Gastrocnemius medialis (tissue), 4 donors: ENCODE measurements around the gene PDGFRB. TPM values are rescaled to one million over a fixed set of nuclear protein-coding genes. Genes with fewer than 3 reads are reported as not detected.

Experiments used
- ATAC-seq, 2 donors: fragments of 150-250 bp; one replicate each; pipeline ENCODE4 v1.9.1; 2016
- DNase-seq, 2 donors: peaks; one replicate each; pipeline ENCODE4 v3.0.0-alpha.2; 2019
- H3K27ac ChIP-seq, 4 donors: fragments of 200-600 bp; sonication (generic); 1 replicate in 1 of 4; 2 replicates in 3 of 4; pipeline ENCODE4 v1.5.1; 2016 to 2018; ENCODE audit warnings: mild to moderate bottlenecking in 2 of 4, moderate library complexity in 1 of 4
- H3K27me3 ChIP-seq, 3 donors: fragments of 200-600 bp; sonication (generic) in 2 of 3; 1 replicate in 1 of 3; 2 replicates in 2 of 3; pipeline versions ENCODE4 v1.5.1 to v1.6.0; 2016 to 2019; ENCODE audit warnings: mild to moderate bottlenecking in 1 of 3, moderate library complexity in 1 of 3
- H3K36me3 ChIP-seq, 2 donors: fragments of 200-600 bp; sonication (generic) in 1 of 2; one replicate each; pipeline ENCODE4 v1.5.1; 2017 to 2018
- H3K4me1 ChIP-seq, 2 donors: fragments of 200-600 bp; sonication (generic) in 1 of 2; one replicate each; pipeline ENCODE4 v1.5.1; 2016 to 2017; ENCODE audit warnings: mild to moderate bottlenecking in 2 of 2
- H3K4me3 ChIP-seq, 4 donors: fragments of 200-600 bp; sonication (generic) in 3 of 4; 1 replicate in 1 of 4; 2 replicates in 3 of 4; pipeline ENCODE4 v1.5.1; 2016 to 2019; ENCODE audit warnings: mild to moderate bottlenecking in 2 of 4
- H3K9me3 ChIP-seq, 3 donors: fragments of 200-600 bp; sonication (generic) in 2 of 3; 1 replicate in 1 of 3; 2 replicates in 2 of 3; pipeline ENCODE4 v1.5.1; 2016 to 2019
- POLR2A ChIP-seq, 2 donors: fragments of 450-650 bp; IDR thresholded peaks; one replicate each; pipeline ENCODE4 v1.6.1; 2017; ENCODE audit warnings: antibody characterized with exemption in 2 of 2, mild to moderate bottlenecking in 2 of 2, moderate library complexity in 2 of 2
- in situ Hi-C, 4 donors: fragments of 200-750 bp; cut with MboI; loops; one replicate each; pipeline versions ENCODE4 v1.15.0 to v1.8.0; 2017; ENCODE audit warnings: low sequenced_read_pairs in 4 of 4
- intact Hi-C: fragments of 100-400 bp; cut with DNase I; formaldehyde crosslinking; loops from one replicate; pipeline ENCODE4 v1.15.1; 2023; ENCODE audit warnings: low total_unique reads
- total RNA-seq, 4 donors: library from RNA; depleted of rRNA; stranded (reverse); fragments of >200 nt; gene quantifications; one replicate each; pipeline versions ENCODE4 v1.1.0 to v1.2.3, GENCODE V29; 2016
- TF ChIP-seq, protein P1 (sequence below), 5 experiments: fragments of 450-650 bp in 3 of 5; fragments of 200-600 bp in 2 of 5; sonication (generic) in 2 of 5; IDR thresholded peaks in 4 of 5; conservative IDR thresholded peaks in 1 of 5; 1 replicate in 4 of 5; 2 replicates in 1 of 5; pipeline ENCODE4 v1.5.1; 2016 to 2019; ENCODE audit warnings: antibody characterized with exemption in 5 of 5, mild to moderate bottlenecking in 3 of 5, moderate library complexity in 3 of 5

PDGFRB gene
- total RNA-seq, 4 donors from 2014 or later = 27.9 to 58.4 (median 52.5) TPM

DNA sequence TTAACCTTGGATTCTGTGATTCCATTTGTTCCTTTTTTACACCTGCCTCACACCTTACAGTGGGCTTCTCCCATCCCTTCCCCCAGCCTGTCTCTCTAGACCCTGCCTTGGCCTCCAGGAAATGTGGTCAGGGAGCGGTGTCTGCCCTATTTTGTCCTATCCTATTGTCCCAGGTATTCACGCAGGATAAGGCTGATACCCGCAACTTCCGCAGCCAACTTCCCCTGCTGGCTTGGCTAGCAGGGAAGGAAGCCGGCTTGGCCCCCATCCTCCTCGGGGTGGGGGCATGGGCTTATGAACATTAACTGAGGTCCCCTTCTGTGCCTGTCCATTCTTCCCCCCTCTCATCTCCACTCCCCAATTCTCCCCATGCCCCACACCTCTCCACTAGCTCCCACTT, 72.8 kb downstream of the PDGFRB start:
- Histone ChIP-seq H3K9me3 (no peaks in the 10 kb centered on the region), H3K27ac (no peak overlapping the region), H3K27me3 (peaks cover 0 to 4% (median 0%) of the 10 kb centered on the region in 3 donors), H3K4me3 (no peak overlapping the region), H3K4me1 (no peaks in the 10 kb centered on the region), H3K36me3 (no peaks in the 10 kb centered on the region)
- in situ Hi-C loops (no loop called here), intact Hi-C loops (no loop called here)
- ATAC-seq (no peak), DNase-seq (no peak)
- TF ChIP-seq POLR2A (IDR thresholded peaks at IDR 0.05) = no peak
- TF ChIP-seq, protein P1, sequence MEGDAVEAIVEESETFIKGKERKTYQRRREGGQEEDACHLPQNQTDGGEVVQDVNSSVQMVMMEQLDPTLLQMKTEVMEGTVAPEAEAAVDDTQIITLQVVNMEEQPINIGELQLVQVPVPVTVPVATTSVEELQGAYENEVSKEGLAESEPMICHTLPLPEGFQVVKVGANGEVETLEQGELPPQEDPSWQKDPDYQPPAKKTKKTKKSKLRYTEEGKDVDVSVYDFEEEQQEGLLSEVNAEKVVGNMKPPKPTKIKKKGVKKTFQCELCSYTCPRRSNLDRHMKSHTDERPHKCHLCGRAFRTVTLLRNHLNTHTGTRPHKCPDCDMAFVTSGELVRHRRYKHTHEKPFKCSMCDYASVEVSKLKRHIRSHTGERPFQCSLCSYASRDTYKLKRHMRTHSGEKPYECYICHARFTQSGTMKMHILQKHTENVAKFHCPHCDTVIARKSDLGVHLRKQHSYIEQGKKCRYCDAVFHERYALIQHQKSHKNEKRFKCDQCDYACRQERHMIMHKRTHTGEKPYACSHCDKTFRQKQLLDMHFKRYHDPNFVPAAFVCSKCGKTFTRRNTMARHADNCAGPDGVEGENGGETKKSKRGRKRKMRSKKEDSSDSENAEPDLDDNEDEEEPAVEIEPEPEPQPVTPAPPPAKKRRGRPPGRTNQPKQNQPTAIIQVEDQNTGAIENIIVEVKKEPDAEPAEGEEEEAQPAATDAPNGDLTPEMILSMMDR (IDR thresholded peaks at IDR 0.05 in 4 of 5, conservative IDR thresholded peaks at IDR 0.05 in 1 of 5) = no peak

DNA sequence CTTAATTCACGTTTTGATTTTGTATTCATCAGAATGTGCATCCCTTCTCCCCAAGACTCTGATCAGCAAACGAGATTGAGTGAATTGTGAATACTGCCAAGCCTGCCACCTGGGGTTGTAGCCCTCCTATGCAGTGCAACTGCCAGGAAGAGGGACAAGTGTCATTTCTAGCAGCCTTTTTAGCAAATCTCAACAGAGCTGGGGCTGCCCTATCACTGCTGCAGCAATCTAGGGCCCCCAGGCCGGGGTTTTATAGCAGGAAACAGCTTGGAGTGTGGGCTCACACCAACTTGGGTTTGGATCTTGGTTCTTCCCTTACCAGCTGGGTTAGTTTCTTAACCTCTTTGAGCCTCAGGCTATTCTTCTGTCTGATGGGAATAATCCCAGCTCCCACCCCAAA, 73.3 kb downstream of the PDGFRB start:
- H3K27me3 ChIP-seq = peaks cover 0 to 3% (median 0%) of the 10 kb centered on the region in 3 donors
- H3K4me3 ChIP-seq = no peak overlapping the region
- TF ChIP-seq, protein P1 (IDR thresholded peaks at IDR 0.05 in 4 of 5, conservative IDR thresholded peaks at IDR 0.05 in 1 of 5) = no peak
- TF ChIP-seq POLR2A (IDR thresholded peaks at IDR 0.05) = no peak
- H3K27ac ChIP-seq = no peak overlapping the region
- H3K4me1 ChIP-seq = no peaks in the 10 kb centered on the region
- H3K36me3 ChIP-seq = no peaks in the 10 kb centered on the region
- ATAC-seq = no peak
- in situ Hi-C loops = no loop called here
- no peaks in the 10 kb centered on the region for H3K9me3 ChIP-seq
- DNase-seq = no peak
- intact Hi-C loops = no loop called here

DNA sequence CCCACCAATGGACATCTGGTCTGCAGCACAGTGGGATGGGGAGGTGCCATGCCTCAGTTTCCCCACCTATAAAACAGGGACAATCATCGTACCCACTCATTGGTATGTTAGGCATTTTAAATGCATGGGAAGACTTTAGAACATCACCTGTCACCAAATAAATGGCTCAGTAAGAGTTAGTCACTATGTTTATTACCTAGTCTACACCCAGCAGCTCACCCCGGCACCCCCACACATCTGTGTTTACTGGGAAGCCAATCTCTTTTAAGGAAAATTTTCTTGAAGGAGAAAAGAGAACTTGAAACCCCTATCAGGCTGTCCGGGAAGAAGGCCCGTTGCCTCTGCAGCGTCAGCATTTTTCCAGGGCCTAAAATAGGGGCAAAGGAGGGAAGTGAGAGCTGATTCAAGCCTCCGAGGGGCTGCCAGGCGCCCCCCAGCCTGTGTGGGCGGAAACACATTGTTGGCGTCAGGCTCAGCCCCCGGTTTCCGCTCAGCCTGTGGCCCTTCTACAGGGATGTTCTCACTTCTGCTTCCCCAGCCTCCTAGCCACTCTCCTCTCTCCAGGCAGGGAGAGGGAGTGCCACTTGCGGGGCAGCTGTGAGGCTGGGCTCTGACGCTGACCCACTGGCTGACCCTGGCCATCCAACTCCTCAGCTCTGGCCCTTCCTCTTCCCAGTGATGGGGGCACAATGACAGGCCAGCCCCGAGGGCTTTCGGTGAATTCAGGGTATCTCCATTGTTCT, 73.9 kb downstream of the PDGFRB start:
- intact Hi-C loops (no loop called here), in situ Hi-C loops (no loop called here)
- H3K27ac ChIP-seq = no peak overlapping the region
- H3K9me3 ChIP-seq = no peaks in the 10 kb centered on the region
- H3K4me1 ChIP-seq = no peaks in the 10 kb centered on the region
- H3K4me3 ChIP-seq = no peak overlapping the region
- no peaks in the 10 kb centered on the region for H3K36me3 ChIP-seq
- no peaks in the 10 kb centered on the region for H3K27me3 ChIP-seq
- TF ChIP-seq, protein P1 (IDR thresholded peaks at IDR 0.05 in 4 of 5, conservative IDR thresholded peaks at IDR 0.05 in 1 of 5) = no peak
- no peak for TF ChIP-seq POLR2A (IDR thresholded peaks at IDR 0.05)
- ATAC-seq = no peak
- DNase-seq = peak; percentile 43 to 57

DNA sequence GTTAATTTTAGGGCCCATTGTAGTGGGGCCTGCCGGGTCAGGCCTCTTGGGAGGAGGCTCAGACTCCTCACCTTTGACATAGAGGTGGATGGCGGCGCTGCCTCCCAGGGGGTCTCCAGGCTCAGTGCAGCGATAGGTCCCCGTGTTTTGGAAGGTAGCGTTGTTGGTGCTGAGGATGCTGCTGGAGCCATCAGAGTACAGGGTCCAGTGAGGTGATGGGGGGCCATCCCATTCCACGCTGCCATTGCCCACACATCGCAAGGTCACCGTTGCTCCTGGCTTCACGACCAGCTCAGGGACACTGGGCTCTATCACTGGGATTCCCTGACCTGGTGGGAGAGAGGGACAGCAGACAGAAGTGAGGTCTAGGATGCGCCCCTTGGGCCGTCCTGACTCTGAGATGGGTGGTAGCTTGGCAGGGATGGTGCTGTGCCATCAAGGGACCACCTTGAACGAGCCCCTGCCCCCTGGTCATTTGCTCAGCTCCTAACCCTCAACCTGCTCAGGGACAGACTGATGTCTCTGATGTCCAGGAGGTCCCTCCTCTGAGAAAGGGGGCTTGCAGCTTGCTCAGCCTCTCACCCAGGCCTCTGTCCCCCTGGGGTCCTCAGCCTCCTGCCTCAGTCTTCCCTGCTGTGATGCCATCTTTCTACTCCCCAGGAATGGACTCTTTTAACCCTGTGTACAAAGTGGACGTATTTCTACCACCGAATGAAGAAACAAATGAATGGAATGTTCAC, 74.8 kb downstream of the PDGFRB start:
- in situ Hi-C loops = no loop called here
- DNase-seq (no peak), ATAC-seq (no peak)
- H3K36me3 ChIP-seq = no peaks in the 10 kb centered on the region
- H3K4me1 ChIP-seq = no peaks in the 10 kb centered on the region
- H3K4me3 ChIP-seq = no peak overlapping the region
- H3K27ac ChIP-seq = no peak overlapping the region
- H3K27me3 ChIP-seq = no peaks in the 10 kb centered on the region
- intact Hi-C loops = no loop called here
- H3K9me3 ChIP-seq = no peaks in the 10 kb centered on the region
- TF ChIP-seq, protein P1 (IDR thresholded peaks at IDR 0.05 in 4 of 5, conservative IDR thresholded peaks at IDR 0.05 in 1 of 5) = no peak
- no peak for TF ChIP-seq POLR2A (IDR thresholded peaks at IDR 0.05)
